Activated CD4-positive, CD25-positive, alpha-beta regulatory T cell treated with anti-CD3 and anti-CD28 coated beads, Interleukin-2, amount 50 U/mL, for 72 hours (primary cell): ENCODE results near the gene C2CD4D.

Source experiments
- DNase-seq: peaks from one replicate; pipeline ENCODE4 v3.0.0; 2021

The C2CD4D gene

GRCh38 chr1:151809985-151810556 is 29.5 kb downstream of the C2CD4D start:
- no peak for DNase-seq

GRCh38 chr1:151809290-151809984 is 30.2 kb downstream of the C2CD4D start:
- no peak for DNase-seq

- DNase-seq = no peak
These were observed 31.9 kb downstream of the C2CD4D start for GRCh38 chr1:151807766-151808165.

GRCh38 chr1:151807131-151807530 is 32.5 kb downstream of the C2CD4D start:
- DNase-seq = no peak

- DNase-seq = no peak
These were observed 33.5 kb downstream of the C2CD4D start for GRCh38 chr1:151806170-151806569.

- DNase-seq = no peak
These were observed 34.4 kb downstream of the C2CD4D start, which contains the start of gene LINGO4 for GRCh38 chr1:151805066-151805820. Gene LINGO4 (minus strand): TSS chr1:151805419. CDS start chr1:151802704, 2,715 bp downstream.

- DNase-seq = no peak
These were observed 35.7 kb downstream of the C2CD4D start for GRCh38 chr1:151803915-151804314.

- DNase-seq = no peak
These were observed 36.5 kb downstream of the C2CD4D start for GRCh38 chr1:151803164-151803563.

GRCh38 chr1:151802372-151802771 is 37.2 kb downstream of the C2CD4D start:
- no peak for DNase-seq

- DNase-seq = no peak
These were observed 37.8 kb downstream of the C2CD4D start for GRCh38 chr1:151801846-151802245.

GRCh38 chr1:151801310-151801820 is 38.3 kb downstream of the C2CD4D start:
- DNase-seq = no peak

- DNase-seq = no peak
These were observed 38.8 kb downstream of the C2CD4D start for GRCh38 chr1:151800830-151801229.

- DNase-seq = no peak
These were observed 40.2 kb downstream of the C2CD4D start for GRCh38 chr1:151799179-151800022.

GRCh38 chr1:151798571-151798970 is 41.0 kb downstream of the C2CD4D start:
- no peak for DNase-seq

GRCh38 chr1:151790940-151791651 is 48.5 kb downstream of the C2CD4D start:
- no peak for DNase-seq

GRCh38 chr1:151790071-151790939 is 49.3 kb downstream of the C2CD4D start, which contains the start of gene TDRKH:
Gene TDRKH (minus strand): TSS chr1:151790500. CDS start chr1:151783022, 7,478 bp downstream.
- peak; percentile 96 for DNase-seq
